Activated T-helper 2 cell treated with anti-CD3 and anti-CD28 coated beads, Interferon-gamma antibody, Interleukin-2, Interleukin-4, amounts not matched to agents 10 μg/mL and 5 μg/mL and 100 μg/mL, durations not matched to agents 14 hours and 24 hours and 36 hours (primary cell): ENCODE data around the gene SND1. TPM values are rescaled to one million over a fixed set of nuclear protein-coding genes. Genes with fewer than 3 reads are reported as not detected.

ENCODE experiments used
- DNase-seq: peaks from one replicate; pipeline ENCODE4 v3.0.0; 2021; ENCODE audit warnings: low spot score
- H3K27ac Mint-ChIP-seq: one replicate; pipeline ENCODE4 v1.8.0; 2021; ENCODE audit warnings: mixed read lengths
- H3K27me3 Mint-ChIP-seq: one replicate; pipeline ENCODE4 v1.8.0; 2021; ENCODE audit warnings: low read depth, mixed read lengths
- H3K36me3 Mint-ChIP-seq: one replicate; pipeline ENCODE4 v1.8.0; 2021; ENCODE audit warnings: low read depth, mixed read lengths
- H3K4me1 Mint-ChIP-seq: one replicate; pipeline ENCODE4 v1.8.0; 2021; ENCODE audit warnings: low read depth, mixed read lengths
- H3K4me3 Mint-ChIP-seq: one replicate; pipeline ENCODE4 v1.8.0; 2021; ENCODE audit warnings: low read depth, mild to moderate bottlenecking, moderate library complexity, mixed read lengths
- H3K9me3 Mint-ChIP-seq: one replicate; pipeline ENCODE4 v1.8.0; 2021; ENCODE audit warnings: mixed read lengths
- intact Hi-C: fragments of 100-400 bp; cut with micrococcal nuclease; formaldehyde crosslinking; loops from one replicate; pipeline ENCODE4 v1.15.1; 2023
- total RNA-seq: library from RNA; stranded (reverse); gene quantifications from 2 replicates; pipeline ENCODE4 v1.2.3, GENCODE V29; 2022

Gene SND1
- total RNA-seq, 1 donor from 2014 or later: 311 TPM

GRCh38 chr7:127705461-127705959 is 53.5 kb downstream of the SND1 start:
- peaks cover 89% of the 10 kb centered on the region for H3K36me3 Mint-ChIP-seq
- no peak for DNase-seq
- peaks cover 3% of the 10 kb centered on the region for H3K4me1 Mint-ChIP-seq
- H3K27me3 Mint-ChIP-seq: no peaks in the 10 kb centered on the region
- H3K27ac Mint-ChIP-seq: peak overlapping the region; percentile 16
- no peak overlapping the region for H3K4me3 Mint-ChIP-seq
- peaks cover 3% of the 10 kb centered on the region for H3K9me3 Mint-ChIP-seq
- intact Hi-C loops: loop anchor here (5.0 kb wide), 1 partner anchor 202 kb away; no protein-coding TSS in a partner anchor

GRCh38 chr7:127706766-127707165 is 54.8 kb downstream of the SND1 start:
- DNase-seq: no peak
- peaks cover 13% of the 10 kb centered on the region for H3K9me3 Mint-ChIP-seq
- H3K27me3 Mint-ChIP-seq: no peaks in the 10 kb centered on the region
- H3K4me3 Mint-ChIP-seq: no peak overlapping the region
- H3K4me1 Mint-ChIP-seq: peaks cover 3% of the 10 kb centered on the region
- intact Hi-C loops: loop anchor here (5.0 kb wide), 1 partner anchor 201 kb away; no protein-coding TSS in a partner anchor
- no peak overlapping the region for H3K27ac Mint-ChIP-seq
- peaks cover 91% of the 10 kb centered on the region for H3K36me3 Mint-ChIP-seq

- no peak overlapping the region for H3K4me3 Mint-ChIP-seq
- no peaks in the 10 kb centered on the region for H3K27me3 Mint-ChIP-seq
- no peak overlapping the region for H3K27ac Mint-ChIP-seq
- peaks cover 5% of the 10 kb centered on the region for H3K4me1 Mint-ChIP-seq
- peaks cover 89% of the 10 kb centered on the region for H3K36me3 Mint-ChIP-seq
- H3K9me3 Mint-ChIP-seq: peaks cover 16% of the 10 kb centered on the region
- DNase-seq: no peak
- intact Hi-C loops: loop anchor here (1.0 to 5.0 kb wide), 3 partner anchors 199 to 501 kb away; no protein-coding TSS in a partner anchor
These were observed 56.2 kb downstream of the SND1 start for GRCh38 chr7:127708201-127708600.

DNA sequence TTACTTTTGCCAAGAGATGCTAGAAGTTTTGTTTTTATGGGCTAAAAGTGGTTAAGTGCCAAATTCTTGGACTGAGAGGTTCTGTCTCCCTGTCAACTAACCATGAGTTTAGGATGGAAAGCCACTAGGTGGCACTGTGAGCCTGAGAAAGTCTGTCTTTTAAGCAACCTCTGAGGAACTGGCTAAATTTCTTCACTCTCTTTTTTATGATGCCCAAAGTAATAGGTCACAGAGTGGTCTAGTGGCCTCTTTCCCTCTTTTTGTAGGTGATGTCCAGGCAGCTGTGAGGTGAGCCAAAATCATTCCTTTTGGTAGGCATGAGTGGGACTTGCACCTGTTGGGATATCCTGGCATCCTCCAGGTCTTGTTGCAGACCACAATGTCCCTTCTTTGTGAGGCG is 56.8 kb downstream of the SND1 start:
- Mint-ChIP-seq H3K36me3 (peaks cover 89% of the 10 kb centered on the region), H3K27me3 (no peaks in the 10 kb centered on the region), H3K9me3 (peaks cover 16% of the 10 kb centered on the region), H3K4me3 (no peak overlapping the region), H3K4me1 (peaks cover 6% of the 10 kb centered on the region), H3K27ac (no peak overlapping the region)
- intact Hi-C loops: loop anchor here (1.0 to 5.0 kb wide), 3 partner anchors 199 to 501 kb away; no protein-coding TSS in a partner anchor
- DNase-seq: peak; percentile 35

GRCh38 chr7:127710635-127711034 is 58.6 kb downstream of the SND1 start:
- Mint-ChIP-seq H3K4me3 (no peak overlapping the region), H3K27ac (no peak overlapping the region), H3K27me3 (no peaks in the 10 kb centered on the region), H3K4me1 (peaks cover 15% of the 10 kb centered on the region), H3K9me3 (peaks cover 16% of the 10 kb centered on the region), H3K36me3 (peaks cover 89% of the 10 kb centered on the region)
- intact Hi-C loops: no loop called here
- DNase-seq: no peak

DNA sequence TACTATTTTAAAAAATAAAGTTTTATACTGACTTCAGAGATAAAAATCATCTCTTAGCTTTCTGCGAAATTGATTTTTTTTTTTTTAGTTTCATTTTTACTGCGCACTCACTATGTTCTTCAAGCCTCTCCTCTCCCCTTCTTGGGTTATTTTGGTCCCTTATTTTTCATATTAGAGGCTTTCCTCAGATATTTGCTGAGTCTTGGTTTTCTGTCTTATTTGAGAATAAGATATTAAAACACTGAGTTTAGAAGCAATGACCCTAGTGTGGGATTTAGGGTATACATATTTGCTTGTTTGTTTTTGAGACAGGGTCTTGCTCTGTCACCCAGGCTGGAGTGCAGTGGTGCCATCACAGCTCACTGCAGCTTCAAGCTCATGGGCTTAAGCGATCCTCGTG is 59.9 kb downstream of the SND1 start:
- intact Hi-C loops: no loop called here
- H3K27me3 Mint-ChIP-seq: no peaks in the 10 kb centered on the region
- H3K27ac Mint-ChIP-seq: no peak overlapping the region
- no peak for DNase-seq
- peaks cover 93% of the 10 kb centered on the region for H3K36me3 Mint-ChIP-seq
- H3K9me3 Mint-ChIP-seq: peaks cover 16% of the 10 kb centered on the region
- no peak overlapping the region for H3K4me3 Mint-ChIP-seq
- H3K4me1 Mint-ChIP-seq: peaks cover 19% of the 10 kb centered on the region

DNA sequence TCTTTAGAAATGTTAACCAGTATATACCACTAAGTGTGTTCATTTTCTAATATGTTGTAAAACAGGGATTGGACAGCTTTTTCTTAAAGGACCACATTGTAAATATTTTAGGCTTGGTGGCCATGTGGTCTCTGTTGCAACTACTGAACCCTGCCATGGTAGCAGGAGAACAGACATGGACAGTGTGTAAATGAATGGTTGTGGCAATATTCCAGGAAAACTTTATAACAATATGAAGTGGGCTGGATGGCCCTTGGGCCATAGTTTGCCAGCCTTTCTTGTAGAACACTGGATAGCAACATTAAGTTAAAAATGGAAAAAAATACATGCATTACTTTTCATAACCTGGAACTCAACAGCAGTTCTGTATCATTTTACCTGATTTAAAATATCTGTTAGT is 61.0 kb downstream of the SND1 start:
- H3K9me3 Mint-ChIP-seq: peaks cover 16% of the 10 kb centered on the region
- H3K36me3 Mint-ChIP-seq: peaks cover 87% of the 10 kb centered on the region
- peaks cover 28% of the 10 kb centered on the region for H3K4me1 Mint-ChIP-seq
- no peak overlapping the region for H3K4me3 Mint-ChIP-seq
- intact Hi-C loops: no loop called here
- H3K27me3 Mint-ChIP-seq: no peaks in the 10 kb centered on the region
- H3K27ac Mint-ChIP-seq: no peak overlapping the region
- DNase-seq: no peak

GRCh38 chr7:127713758-127714157 is 61.8 kb downstream of the SND1 start:
- DNase-seq: no peak
- Mint-ChIP-seq H3K27me3 (no peaks in the 10 kb centered on the region), H3K4me3 (no peak overlapping the region), H3K4me1 (peaks cover 28% of the 10 kb centered on the region), H3K27ac (no peak overlapping the region), H3K36me3 (peaks cover 83% of the 10 kb centered on the region), H3K9me3 (peaks cover 16% of the 10 kb centered on the region)
- intact Hi-C loops: no loop called here

DNA sequence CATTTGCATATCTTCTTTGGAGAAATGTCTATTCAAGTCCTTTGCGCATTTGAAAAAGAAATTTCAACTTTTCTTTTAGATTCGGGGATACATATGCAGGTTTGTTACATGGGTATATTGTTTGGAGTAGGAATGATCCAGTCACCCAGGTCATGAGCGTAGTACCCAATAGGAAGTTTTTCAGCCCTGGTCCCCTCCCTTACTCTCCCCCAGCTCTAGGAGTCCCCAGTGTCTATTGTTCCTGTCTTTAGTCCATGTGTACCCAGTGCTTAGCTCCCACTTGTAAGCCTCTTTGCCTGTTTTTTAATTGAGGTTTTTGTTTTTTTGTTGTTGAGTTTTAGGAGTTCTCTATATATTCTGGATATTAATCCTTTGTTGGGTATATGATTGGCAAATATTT is 63.3 kb downstream of the SND1 start:
- H3K4me3 Mint-ChIP-seq: no peak overlapping the region
- DNase-seq: no peak
- peaks cover 31% of the 10 kb centered on the region for H3K4me1 Mint-ChIP-seq
- peaks cover 83% of the 10 kb centered on the region for H3K36me3 Mint-ChIP-seq
- intact Hi-C loops: no loop called here
- peaks cover 13% of the 10 kb centered on the region for H3K9me3 Mint-ChIP-seq
- H3K27ac Mint-ChIP-seq: no peak overlapping the region
- no peaks in the 10 kb centered on the region for H3K27me3 Mint-ChIP-seq

GRCh38 chr7:127715901-127716300 is 63.9 kb downstream of the SND1 start:
- Mint-ChIP-seq H3K4me1 (peaks cover 31% of the 10 kb centered on the region), H3K36me3 (peaks cover 83% of the 10 kb centered on the region), H3K27me3 (no peaks in the 10 kb centered on the region), H3K27ac (peak overlapping the region; percentile 14), H3K9me3 (peaks cover 11% of the 10 kb centered on the region), H3K4me3 (no peak overlapping the region)
- intact Hi-C loops: no loop called here
- DNase-seq: no peak

DNA sequence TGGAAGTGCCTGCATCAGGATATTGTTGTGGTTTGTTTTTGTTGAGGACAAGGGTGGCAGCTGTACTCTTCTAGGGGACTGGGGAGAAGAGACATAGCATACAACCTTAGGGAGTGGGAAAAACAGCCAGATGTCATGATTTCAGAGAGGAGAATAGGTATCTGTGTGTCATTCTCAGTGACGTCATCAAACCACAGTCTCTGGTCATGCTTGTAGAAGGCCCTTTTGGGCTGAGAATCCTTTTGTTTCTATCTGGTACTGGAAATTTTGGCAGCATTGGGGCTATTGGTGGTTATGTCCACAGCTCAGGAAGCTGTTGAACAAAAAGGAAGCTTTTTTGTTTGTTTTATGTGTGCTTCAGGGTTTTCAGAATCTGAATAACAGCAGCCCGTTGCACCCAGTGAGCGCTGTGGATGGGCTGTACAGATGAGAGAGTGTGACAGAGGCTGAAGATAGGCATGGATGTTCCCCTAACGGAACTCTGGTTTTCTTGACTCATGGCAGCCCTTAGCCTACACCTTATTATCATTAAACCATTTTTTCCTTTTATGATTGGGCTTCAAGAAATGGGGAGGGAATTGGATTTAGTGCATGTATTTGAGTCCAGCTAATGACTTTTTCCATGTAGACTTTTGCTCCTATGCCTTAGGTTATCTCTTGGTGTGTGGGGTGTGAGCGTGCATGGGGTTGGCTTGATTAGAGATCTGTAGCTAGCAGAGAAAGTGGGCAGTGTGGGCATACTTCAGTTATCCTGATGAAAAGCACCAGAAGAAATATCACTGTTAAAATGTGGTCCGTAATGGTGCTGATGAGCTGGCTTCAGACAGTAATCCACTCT is 65.7 kb downstream of the SND1 start:
- DNase-seq: no peak
- H3K4me3 Mint-ChIP-seq: no peak overlapping the region
- no peaks in the 10 kb centered on the region for H3K27me3 Mint-ChIP-seq
- peaks cover 29% of the 10 kb centered on the region for H3K4me1 Mint-ChIP-seq
- H3K27ac Mint-ChIP-seq: peak overlapping the region; percentile 23
- no peaks in the 10 kb centered on the region for H3K9me3 Mint-ChIP-seq
- intact Hi-C loops: no loop called here
- H3K36me3 Mint-ChIP-seq: peaks cover 81% of the 10 kb centered on the region

- no peak overlapping the region for H3K4me3 Mint-ChIP-seq
- H3K27ac Mint-ChIP-seq: no peak overlapping the region
- H3K9me3 Mint-ChIP-seq: no peaks in the 10 kb centered on the region
- no peaks in the 10 kb centered on the region for H3K27me3 Mint-ChIP-seq
- intact Hi-C loops: no loop called here
- H3K4me1 Mint-ChIP-seq: peaks cover 29% of the 10 kb centered on the region
- DNase-seq: no peak
- H3K36me3 Mint-ChIP-seq: peaks cover 84% of the 10 kb centered on the region
These were observed 66.3 kb downstream of the SND1 start for GRCh38 chr7:127718340-127718679.

GRCh38 chr7:127726476-127726875 is 74.5 kb downstream of the SND1 start:
- Mint-ChIP-seq H3K27me3 (no peaks in the 10 kb centered on the region), H3K4me3 (no peak overlapping the region), H3K9me3 (no peaks in the 10 kb centered on the region), H3K36me3 (peaks cover 79% of the 10 kb centered on the region), H3K4me1 (no peaks in the 10 kb centered on the region), H3K27ac (no peak overlapping the region)
- intact Hi-C loops: no loop called here
- DNase-seq: no peak
